IMR-90 (cell line): ENCODE data around the gene SPOCK3. TPM values are rescaled to one million over a fixed set of nuclear protein-coding genes. Genes with fewer than 3 reads are reported as not detected.

Experiments
- ATAC-seq: fragments of 200-7000 bp; cut with Tn5 transposase; 2 replicates; pipeline ENCODE4 v1.9.1; 2020; ENCODE audit warnings: low read depth, mild to moderate bottlenecking, moderate library complexity
- BruUV-seq: library from RNA; stranded (reverse); fragments of 400-500 nt; replicated peaks from 2 replicates; lab custom pipeline; 2021; lab: Mats Ljungman, UMichigan
- CTCF ChIA-PET: fragments of 300-600 bp; formaldehyde crosslinking; extraction: SDS; loops from one replicate; lab custom pipeline; 2021; ENCODE audit warnings: antibody characterized with exemption; lab: Yijun Ruan, JAX
- POLR2A ChIA-PET: fragments of 300-600 bp; sonication (Branson Sonifier 250); formaldehyde crosslinking; loops from one replicate; lab custom pipeline; 2022; ENCODE audit warnings: antibody characterized with exemption; ENCODE audit not compliant: unreplicated experiment; lab: Charles Lee
- DNase-seq: peaks from one replicate; pipeline ENCODE4 v3.0.0; 2013
- H2AFZ ChIP-seq: replicated peaks from 2 replicates; pipeline ENCODE3; 2013; ENCODE audit warnings: low read length, mild to moderate bottlenecking; ENCODE audit not compliant: poor library complexity
- H2AK5ac ChIP-seq: 2 replicates; pipeline ENCODE4 v1.6.1; 2013; ENCODE audit warnings: low read depth, low read length, inconsistent platforms
- H2AK9ac ChIP-seq: replicated peaks from 2 replicates; pipeline ENCODE3; 2013; ENCODE audit warnings: mild to moderate bottlenecking, low read depth, low read length, moderate library complexity; ENCODE audit not compliant: poor library complexity
- H2BK120ac ChIP-seq: 2 replicates; pipeline ENCODE4 v1.6.1; 2013; ENCODE audit warnings: low read depth, low read length, inconsistent platforms
- H2BK15ac ChIP-seq: 3 replicates; pipeline ENCODE4 v1.6.1; 2013; ENCODE audit warnings: low read depth, low read length, inconsistent platforms
- H2BK20ac ChIP-seq: 2 replicates; pipeline ENCODE4 v1.6.1; 2013; ENCODE audit warnings: low read depth, mild to moderate bottlenecking, inconsistent platforms, low read length, moderate library complexity
- H2BK5ac ChIP-seq: 2 replicates; pipeline ENCODE4 v1.6.1; 2013; ENCODE audit warnings: mild to moderate bottlenecking, low read depth, low read length, inconsistent platforms; ENCODE audit not compliant: poor library complexity, severe bottlenecking
- H3K14ac ChIP-seq: replicated peaks from 2 replicates; pipeline ENCODE4 v1.6.1; 2013; ENCODE audit warnings: low read depth, low read length, inconsistent platforms
- H3K18ac ChIP-seq: 2 replicates; pipeline ENCODE4 v1.6.1; 2013; ENCODE audit warnings: low read depth, low read length, control low read depth
- H3K23ac ChIP-seq: 2 replicates; pipeline ENCODE4 v1.6.1; 2013; ENCODE audit warnings: low read depth, low read length, inconsistent platforms
- H3K27ac ChIP-seq: 2 replicates; pipeline ENCODE4 v1.5.1; 2013; ENCODE audit warnings: mild to moderate bottlenecking, control low read depth, low read length; ENCODE audit not compliant: insufficient read depth
- H3K27me3 ChIP-seq: 2 replicates; pipeline ENCODE4 v1.6.1; 2013; ENCODE audit warnings: low read length; ENCODE audit not compliant: control insufficient read depth, insufficient read depth
- H3K36me3 ChIP-seq: 2 replicates; pipeline ENCODE4 v1.6.1; 2013; ENCODE audit warnings: low read length, mixed read lengths; ENCODE audit not compliant: control insufficient read depth, insufficient read depth
- H3K4ac ChIP-seq: 2 replicates; pipeline ENCODE4 v1.6.1; 2013; ENCODE audit warnings: low read depth, low read length, inconsistent platforms
- H3K4me1 ChIP-seq: 2 replicates; pipeline ENCODE4 v1.6.1; 2013; ENCODE audit warnings: low read length, mixed read lengths; ENCODE audit not compliant: control insufficient read depth, insufficient read depth
- H3K4me2 ChIP-seq: 2 replicates; pipeline ENCODE4 v1.6.1; 2013; ENCODE audit warnings: low read depth, mild to moderate bottlenecking, control low read depth, low read length, moderate library complexity
- H3K4me3 ChIP-seq: 2 replicates; pipeline ENCODE4 v1.5.1; 2013; ENCODE audit warnings: low read depth, mild to moderate bottlenecking, control low read depth, low read length, moderate library complexity; ENCODE audit not compliant: insufficient read depth
- H3K56ac ChIP-seq: 2 replicates; pipeline ENCODE4 v1.6.1; 2013; ENCODE audit warnings: low read length, inconsistent platforms; ENCODE audit not compliant: insufficient read depth; ENCODE audit errors: extremely low read depth
- H3K79me1 ChIP-seq, 2 experiments: 2 replicates each; pipeline ENCODE4 v1.6.1; 2013; ENCODE audit warnings: low read length in 2 of 2, inconsistent platforms in 1 of 2, low read depth in 1 of 2
- H3K9ac ChIP-seq: 2 replicates; pipeline ENCODE4 v1.6.1; 2013; ENCODE audit warnings: low read depth, low read length, control low read depth
- H3K9me1 ChIP-seq: 2 replicates; pipeline ENCODE4 v1.6.1; 2013; ENCODE audit warnings: low read length, inconsistent platforms; ENCODE audit not compliant: insufficient read depth
- H3K9me3 ChIP-seq: 2 replicates; pipeline ENCODE4 v1.6.1; 2013; ENCODE audit warnings: low read length; ENCODE audit not compliant: control insufficient read depth, insufficient read depth
- H4K20me1 ChIP-seq: 2 replicates; pipeline ENCODE4 v1.6.1; 2013; ENCODE audit warnings: low read length, inconsistent platforms; ENCODE audit not compliant: insufficient read depth
- H4K5ac ChIP-seq: 2 replicates; pipeline ENCODE4 v1.6.1; 2013; ENCODE audit warnings: mild to moderate bottlenecking, low read depth, low read length, control low read depth
- H4K8ac ChIP-seq, 2 experiments: 2 replicates each; pipeline ENCODE4 v1.6.1; 2013; ENCODE audit warnings: low read depth in 2 of 2, low read length in 2 of 2, control low read depth in 1 of 2, inconsistent platforms in 1 of 2
- H4K91ac ChIP-seq: 2 replicates; pipeline ENCODE4 v1.6.1; 2013; ENCODE audit warnings: low read depth, low read length, inconsistent platforms; ENCODE audit not compliant: insufficient read depth
- BHLHE40 ChIP-seq: fragments of 150-350 bp; IDR thresholded peaks from 2 replicates; pipeline ENCODE4 v1.6.1; 2016; ENCODE audit warnings: mild to moderate bottlenecking, low read depth, low read length
- CEBPB ChIP-seq: IDR thresholded peaks from 2 replicates; pipeline ENCODE4 v1.6.1; 2012; ENCODE audit warnings: low read depth, low read length, improper control_type of control experiment
- CHD1 ChIP-seq: IDR thresholded peaks from 2 replicates; pipeline ENCODE4 v1.6.1; 2012; ENCODE audit warnings: low read depth, low read length, improper control_type of control experiment
- CTCF ChIP-seq: conservative IDR thresholded peaks from 2 replicates; pipeline ENCODE4 v1.5.1; 2012; ENCODE audit warnings: mild to moderate bottlenecking, low read depth, low read length, improper control_type of control experiment
- ELK1 ChIP-seq: fragments of 150-350 bp; IDR thresholded peaks from 2 replicates; pipeline ENCODE4 v1.6.1; 2016; ENCODE audit warnings: low read depth, mild to moderate bottlenecking, low read length, moderate library complexity, borderline replicate concordance
- FOS ChIP-seq: fragments of 150-350 bp; IDR thresholded peaks from 2 replicates; pipeline ENCODE4 v1.6.1; 2016; ENCODE audit warnings: low read depth, low read length
- MAFK ChIP-seq: IDR thresholded peaks from 2 replicates; pipeline ENCODE4 v1.6.1; 2012; ENCODE audit warnings: low read depth, low read length, improper control_type of control experiment
- MAZ ChIP-seq: IDR thresholded peaks from 2 replicates; pipeline ENCODE4 v1.6.1; 2012; ENCODE audit warnings: low read depth, mild to moderate bottlenecking, low read length, improper control_type of control experiment, moderate library complexity, borderline replicate concordance
- MXI1 ChIP-seq: IDR thresholded peaks from 2 replicates; pipeline ENCODE4 v1.6.1; 2012; ENCODE audit warnings: low read depth, mild to moderate bottlenecking, low read length, moderate library complexity, borderline replicate concordance
- NFE2L2 ChIP-seq: fragments of 150-350 bp; IDR thresholded peaks from 2 replicates; pipeline ENCODE4 v1.6.1; 2016; ENCODE audit warnings: low read depth, mild to moderate bottlenecking, low read length
- POLR2A ChIP-seq: IDR thresholded peaks from 2 replicates; pipeline ENCODE4 v1.6.1; 2012; ENCODE audit warnings: mild to moderate bottlenecking, low read depth, low read length
- RAD21 ChIP-seq: IDR thresholded peaks from 2 replicates; pipeline ENCODE4 v1.6.1; 2012; ENCODE audit warnings: low read length, improper control_type of control experiment
- RCOR1 ChIP-seq: IDR thresholded peaks from 2 replicates; pipeline ENCODE4 v1.6.1; 2012; ENCODE audit warnings: mild to moderate bottlenecking, low read length, improper control_type of control experiment; ENCODE audit not compliant: insufficient replicate concordance
- RFX5 ChIP-seq: IDR thresholded peaks from 2 replicates; pipeline ENCODE4 v1.8.0; 2012; ENCODE audit warnings: low read depth, mild to moderate bottlenecking, low read length, moderate library complexity
- SMC3 ChIP-seq: fragments of 150-350 bp; IDR thresholded peaks from 2 replicates; pipeline ENCODE4 v1.6.1; 2016; ENCODE audit warnings: low read depth, mild to moderate bottlenecking, antibody characterized with exemption, low read length, moderate library complexity
- USF2 ChIP-seq: fragments of 150-350 bp; IDR thresholded peaks from 2 replicates; pipeline ENCODE4 v1.6.1; 2017; ENCODE audit warnings: mild to moderate bottlenecking, antibody characterized with exemption, low read length, low read depth
- WGBS, 2 experiments: methylation state at CpG; one replicate each; pipeline versions ENCODE4 v1.1.5 to v1.1.7; 2013; ENCODE audit warnings: missing lambda C conversion rate in 2 of 2; ENCODE audit not compliant: insufficient read length in 1 of 2; ENCODE audit errors: extremely low coverage in 2 of 2; 5-methylcytosine and 5-hydroxymethylcytosine counted together
- dilution Hi-C: fragments of 300-500 bp; cut with HindIII; formaldehyde crosslinking; loops from one replicate; pipeline ENCODE4 v1.14.3; 2018; ENCODE audit warnings: low sequenced_read_pairs; ENCODE audit not compliant: unreplicated experiment
- in situ Hi-C: fragments of 300-500 bp; cut with MboI; formaldehyde crosslinking; loops from 3 replicates; pipeline ENCODE4 v1.14.3; 2019; ENCODE audit warnings: low sequenced_read_pairs, inconsistent platforms, mixed read lengths
- intact Hi-C: fragments of 100-400 bp; cut with micrococcal nuclease; formaldehyde crosslinking; loops from 2 replicates; pipeline ENCODE4 v1.10.0; 2022
- polyA plus RNA-seq, 3 experiments: library from polyadenylated mRNA; depleted of rRNA; stranded (reverse); fragments of >200 nt; gene quantifications; 2 replicates each; pipeline ENCODE4 v1.2.3, GENCODE V29; 2012; ENCODE audit warnings: low replicate concordance in 1 of 3
- total RNA-seq: library from RNA; depleted of rRNA; stranded (reverse); fragments of >200 nt; gene quantifications from 2 replicates; pipeline ENCODE4 v1.2.3, GENCODE V29; 2012

Gene SPOCK3
- total and polyA plus RNA-seq, 2 of the 4 experiments (the other 2 are of a cell fraction), result not detected

GRCh38 chr4:166816890-166817289, 417.4 kb downstream of the SPOCK3 start:
- H2AK5ac ChIP-seq, result no peak overlapping the region
- no peak overlapping the region for H3K4me3 ChIP-seq
- no peak overlapping the region for H3K23ac ChIP-seq
- no peak overlapping the region for H3K56ac ChIP-seq
- H2BK15ac ChIP-seq, result no peak overlapping the region
- H3K9me1 ChIP-seq, result no peaks in the 10 kb centered on the region
- no peak overlapping the region for H4K8ac ChIP-seq
- H2AFZ ChIP-seq, result no peak overlapping the region
- H3K27ac ChIP-seq, result no peak overlapping the region
- WGBS, 2 experiments, result no CpG with 5 or more reads among the region's 3 CpGs
- dilution Hi-C loops (no loop called here), in situ Hi-C loops (no loop called here), intact Hi-C loops (no loop called here)
- no peak overlapping the region for H4K5ac ChIP-seq
- H3K36me3 ChIP-seq, result no peaks in the 10 kb centered on the region
- ChIA-PET CTCF (no interaction called here), POLR2A (no interaction called here)
- TF ChIP-seq CHD1 (no peak), BHLHE40 (no peak), SMC3 (no peak), FOS (no peak), RAD21 (no peak), CTCF (no peak), CEBPB (no peak), MAFK (no peak), RCOR1 (no peak), ELK1 (no peak), USF2 (no peak), MXI1 (no peak), MAZ (no peak), NFE2L2 (no peak), RFX5 (no peak), POLR2A (no peak)
- no peak overlapping the region for H3K4me2 ChIP-seq
- no TSS peak for BruUV-seq
- ATAC-seq (no peak), DNase-seq (no peak)
- no peak overlapping the region for H3K9ac ChIP-seq
- no peaks in the 10 kb centered on the region for H3K27me3 ChIP-seq
- no peak overlapping the region for H2BK5ac ChIP-seq
- no peak overlapping the region for H3K4ac ChIP-seq
- H3K9me3 ChIP-seq, result peaks cover 5% of the 10 kb centered on the region
- H4K91ac ChIP-seq, result no peak overlapping the region
- H3K79me1 ChIP-seq, result no peaks in the 10 kb centered on the region
- H3K18ac ChIP-seq, result no peak overlapping the region
- no peaks in the 10 kb centered on the region for H3K4me1 ChIP-seq
- H2AK9ac ChIP-seq, result no peak overlapping the region
- H2BK120ac ChIP-seq, result no peak overlapping the region
- no peak overlapping the region for H3K14ac ChIP-seq
- H4K20me1 ChIP-seq, result no peaks in the 10 kb centered on the region
- H2BK20ac ChIP-seq, result no peak overlapping the region
